Gastroesophageal sphincter (tissue), 3 donors: ENCODE data around the gene MUC5AC.

ENCODE experiments used
- EP300 ChIP-seq: sonication (generic); formaldehyde crosslinking; IDR thresholded peaks from one replicate; pipeline ENCODE4 v1.6.1; 2017; ENCODE audit warnings: antibody characterized with exemption, mild to moderate bottlenecking
- POLR2A ChIP-seq, 2 donors: fragments of 450-650 bp; IDR thresholded peaks; one replicate each; pipeline ENCODE4 v1.6.1; 2017; ENCODE audit warnings: antibody characterized with exemption in 2 of 2, mild to moderate bottlenecking in 2 of 2, moderate library complexity in 1 of 2
- TF ChIP-seq, protein P1 (sequence below), 4 experiments: fragments of 200-600 bp in 2 of 4; fragments of 450-650 bp in 2 of 4; sonication (generic) in 1 of 4; IDR thresholded peaks; one replicate each; pipeline ENCODE4 v1.5.1; 2017 to 2019; ENCODE audit warnings: antibody characterized with exemption in 4 of 4, mild to moderate bottlenecking in 2 of 4, moderate library complexity in 2 of 4

DNA sequence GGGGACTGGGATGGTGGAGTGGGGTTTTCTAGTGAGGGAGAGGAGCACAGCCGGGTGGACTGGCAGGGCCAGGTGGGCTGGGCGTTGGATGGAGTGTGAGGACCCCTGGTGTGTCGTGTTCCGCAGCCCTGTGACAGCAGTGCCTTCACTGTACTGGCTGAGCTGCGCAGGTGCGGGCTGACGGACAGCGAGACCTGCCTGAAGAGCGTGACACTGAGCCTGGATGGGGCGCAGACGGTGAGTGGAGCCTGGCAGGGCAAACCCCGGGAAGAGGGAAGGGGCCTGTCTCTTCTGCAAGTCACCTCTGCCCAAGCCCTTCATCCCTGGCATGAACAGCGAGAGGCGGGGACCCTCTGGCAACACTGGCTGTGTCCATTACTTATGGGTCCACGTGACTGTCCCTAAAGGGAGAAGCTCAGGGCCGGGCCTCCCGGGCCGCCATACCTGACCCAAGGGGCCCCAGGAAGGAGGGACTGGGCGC is 10.0 kb downstream of the MUC5AC start:
- TF ChIP-seq, protein P1, sequence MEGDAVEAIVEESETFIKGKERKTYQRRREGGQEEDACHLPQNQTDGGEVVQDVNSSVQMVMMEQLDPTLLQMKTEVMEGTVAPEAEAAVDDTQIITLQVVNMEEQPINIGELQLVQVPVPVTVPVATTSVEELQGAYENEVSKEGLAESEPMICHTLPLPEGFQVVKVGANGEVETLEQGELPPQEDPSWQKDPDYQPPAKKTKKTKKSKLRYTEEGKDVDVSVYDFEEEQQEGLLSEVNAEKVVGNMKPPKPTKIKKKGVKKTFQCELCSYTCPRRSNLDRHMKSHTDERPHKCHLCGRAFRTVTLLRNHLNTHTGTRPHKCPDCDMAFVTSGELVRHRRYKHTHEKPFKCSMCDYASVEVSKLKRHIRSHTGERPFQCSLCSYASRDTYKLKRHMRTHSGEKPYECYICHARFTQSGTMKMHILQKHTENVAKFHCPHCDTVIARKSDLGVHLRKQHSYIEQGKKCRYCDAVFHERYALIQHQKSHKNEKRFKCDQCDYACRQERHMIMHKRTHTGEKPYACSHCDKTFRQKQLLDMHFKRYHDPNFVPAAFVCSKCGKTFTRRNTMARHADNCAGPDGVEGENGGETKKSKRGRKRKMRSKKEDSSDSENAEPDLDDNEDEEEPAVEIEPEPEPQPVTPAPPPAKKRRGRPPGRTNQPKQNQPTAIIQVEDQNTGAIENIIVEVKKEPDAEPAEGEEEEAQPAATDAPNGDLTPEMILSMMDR (IDR thresholded peaks at IDR 0.05): no peak
- TF ChIP-seq EP300: no peak
- no peak for TF ChIP-seq POLR2A (IDR thresholded peaks at IDR 0.05)
